OCI-LY3 (cell line): ENCODE data around the gene GRPR.
A peak's percentile ranks its signal among the peaks of the same experiment; 100 is the strongest.

Source experiments
- CTCF ChIP-seq: fragments of 200-600, 300-600 bp; sonication (generic); IDR thresholded peaks from 2 replicates; pipeline ENCODE4 v1.5.1; 2014; ENCODE audit warnings: antibody characterized with exemption, low read length, low read depth
- EZH2phosphoT487 ChIP-seq: fragments of 200-600 bp; shearing (Covaris generic); IDR thresholded peaks from 2 replicates; pipeline ENCODE4 v1.6.1; 2018; ENCODE audit warnings: antibody characterized with exemption, mixed run types, low read depth

GRCh38 chrX:16138108-16138427 lies 14.7 kb downstream of the GRPR start:
- peak; percentile 59 for TF ChIP-seq CTCF
- no peak for TF ChIP-seq EZH2phosphoT487
